Bronchus fibroblast of lung (primary cell): ENCODE data around the gene CSNK2A2. TPM values are rescaled to one million over a fixed set of nuclear protein-coding genes. Genes with fewer than 3 reads are reported as not detected.

Experiments
- total RNA-seq: library from RNA; depleted of rRNA; stranded (reverse); fragments of >200 nt; gene quantifications from 2 replicates; pipeline ENCODE4 v1.2.3, GENCODE V29; 2015

The CSNK2A2 gene
- total RNA-seq: 17.2 and 18.2 TPM in 2 replicates

DNA sequence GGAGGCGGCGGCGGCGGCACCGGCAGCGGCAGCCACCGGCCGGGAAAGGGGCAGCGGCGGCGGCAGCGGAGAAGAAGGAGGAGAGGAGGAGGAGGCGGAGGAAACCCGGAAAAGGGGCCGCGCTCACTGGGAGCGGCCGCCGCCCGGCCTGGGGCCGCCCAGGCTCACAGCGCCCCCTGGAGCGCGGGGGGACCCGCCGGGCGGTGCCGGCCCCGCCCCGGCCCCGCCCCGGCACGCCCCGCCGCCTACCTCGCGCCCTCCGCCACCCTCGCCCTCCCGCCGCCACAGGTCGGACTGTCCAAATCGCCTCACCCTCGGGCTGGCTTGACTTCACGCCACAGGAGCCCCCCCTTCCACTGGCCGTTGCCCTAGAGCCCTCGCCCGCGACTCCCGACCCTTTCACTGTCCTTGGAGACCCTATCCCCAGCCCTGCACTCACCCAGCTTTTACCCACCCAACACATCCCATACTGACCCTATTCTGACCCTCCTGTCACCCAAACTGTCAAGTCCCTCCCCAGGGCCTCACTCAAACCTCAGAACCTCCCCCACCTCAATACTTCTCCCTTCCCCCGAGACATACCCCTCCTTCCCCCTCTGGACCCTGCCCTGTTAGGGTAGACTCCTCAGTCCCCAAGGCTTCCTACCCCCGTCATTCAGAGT, at the start of gene CSNK2A2:
CSNK2A2 (minus strand) TSS at position 85 of the 662 bp plus-strand sequence. CDS start 370 bp downstream, outside the sequence.

DNA sequence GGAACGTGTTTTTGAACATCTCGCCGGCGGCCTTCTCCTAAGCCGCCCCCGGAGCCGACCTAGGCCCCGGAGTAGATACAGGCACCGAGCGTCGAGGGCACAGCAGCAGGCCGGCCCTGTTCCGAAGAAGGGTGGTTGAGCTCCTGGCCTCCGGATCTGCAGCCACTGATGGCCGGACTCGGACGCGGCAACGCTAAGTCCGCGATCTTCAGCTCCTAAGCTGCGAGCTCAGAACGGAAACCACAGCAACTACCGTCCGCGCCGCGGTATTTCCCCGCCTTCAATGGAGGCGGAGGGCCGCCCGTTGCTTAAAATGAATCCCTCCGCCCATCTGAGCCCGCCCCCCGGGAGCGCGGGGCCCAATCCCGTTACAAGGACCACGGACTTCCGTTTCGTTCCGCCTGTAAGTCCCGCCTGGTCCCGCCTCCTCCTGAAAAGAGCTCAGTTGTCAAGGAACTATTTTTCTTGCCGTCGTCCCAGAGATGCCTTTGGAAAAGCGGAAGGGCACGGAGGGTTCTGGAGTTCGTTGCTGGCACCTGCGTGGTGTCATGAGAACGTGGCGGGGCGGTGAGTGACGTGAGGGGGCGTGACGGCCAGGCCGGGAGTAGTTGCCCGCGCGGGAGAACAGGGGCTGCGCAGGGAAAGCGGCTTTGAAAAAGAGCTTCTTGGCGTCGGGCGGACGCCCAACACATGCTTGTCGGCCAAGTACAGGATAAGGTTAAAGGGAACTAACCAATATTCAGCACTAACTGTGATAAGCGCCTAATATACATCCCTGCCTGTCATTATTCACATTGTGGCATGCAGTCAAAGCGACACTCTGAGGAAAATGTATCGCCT, 68.6 kb downstream of the CSNK2A2 start, which contains the start of gene CFAP20:
CFAP20 (minus strand) TSS at position 285 of the 840 bp plus-strand sequence; CDS start at position 19, 266 bp downstream.

Other genes with a start within 250 kb of the CSNK2A2 start
- gene CNGB1, start 227.0 kb downstream of the CSNK2A2 start, total RNA-seq: not detected in 2 replicates
- gene ZNF319, start 197.4 kb downstream of the CSNK2A2 start, total RNA-seq: 3.1 and 4.9 TPM in 2 replicates
- gene USB1, start 196.7 kb downstream of the CSNK2A2 start, total RNA-seq: 20.2 and 28.1 TPM in 2 replicates
- 2.2 TPM in 2 replicates for gene MMP15, start 172.4 kb downstream of the CSNK2A2 start, total RNA-seq
- 47.6 and 47.9 TPM in 2 replicates for gene CFAP20, start 68.7 kb downstream of the CSNK2A2 start, total RNA-seq
- not detected in 2 replicates for gene PRSS54, start 96.9 kb upstream of the CSNK2A2 start, total RNA-seq
- 12.3 and 12.8 TPM in 2 replicates for gene GINS3, start 194.4 kb upstream of the CSNK2A2 start, total RNA-seq